ENCODE results near the gene IGSF9. TPM values are rescaled to one million over a fixed set of nuclear protein-coding genes. Genes with fewer than 3 reads are reported as not detected.

Gene IGSF9
- total and polyA plus RNA-seq, 8 donors = 0.83 to 5.4 (median 2.0) TPM

DNA sequence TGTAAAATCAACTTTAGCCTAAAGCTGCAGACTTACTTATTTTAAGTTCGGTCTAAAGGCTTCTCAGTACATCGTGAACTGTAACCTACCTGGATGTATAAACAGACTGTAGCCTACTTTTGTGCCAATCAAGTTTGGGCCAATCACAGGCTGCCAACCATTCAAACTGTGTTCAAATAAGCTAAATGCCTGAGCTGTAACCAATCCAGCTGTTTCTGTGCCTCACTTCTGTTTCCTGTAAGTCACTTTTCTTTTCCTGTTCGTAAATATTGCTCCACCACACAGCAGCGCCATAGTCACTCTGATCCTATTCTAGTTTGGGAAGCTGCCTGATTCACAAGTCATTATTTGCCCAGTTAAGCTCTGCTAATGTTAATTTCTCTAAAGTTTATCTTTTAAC lies 46.1 kb upstream of the IGSF9 start:
- Histone ChIP-seq H3K27me3 (no peaks in the 10 kb centered on the region), H3K4me1 (no peaks in the 10 kb centered on the region), H3K27ac (no peak overlapping the region), H3K9me3 (no peaks in the 10 kb centered on the region), H3K36me3 (no peaks in the 10 kb centered on the region), H3K4me3 (no peak overlapping the region)
- WGBS, 2 donors = 76 to 79% methylated on average over 4 of the region's 4 CpGs
- no peak for FAIRE-seq
- no peak for TF ChIP-seq CTCF (IDR thresholded peaks at IDR 0.05)
- intact Hi-C loops (cut with DNase I) = no loop called here
- ATAC-seq = peak in 2 of 4 donors; percentile 41 to 77
- DNase-seq = no peak

DNA sequence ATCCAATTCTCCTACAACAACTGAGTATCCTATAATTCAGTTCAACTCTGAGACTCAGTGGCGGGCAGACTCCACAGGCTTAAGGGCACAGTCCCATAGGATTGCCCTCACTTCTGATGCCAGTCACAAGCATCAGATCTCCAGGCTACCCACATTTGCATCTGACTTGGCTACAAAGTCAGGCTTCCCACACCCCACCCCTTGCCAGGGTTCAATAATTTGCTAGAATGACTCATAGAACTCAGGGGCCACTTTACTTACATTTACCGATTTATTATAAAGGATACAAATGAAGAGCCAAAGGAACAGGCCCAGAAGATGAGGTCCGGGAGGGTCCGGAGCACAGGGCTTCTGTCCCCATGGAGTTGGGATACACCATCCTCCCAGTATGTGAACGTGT lies 44.6 kb upstream of the IGSF9 start:
- H3K9me3 ChIP-seq = no peaks in the 10 kb centered on the region
- FAIRE-seq (no peak), DNase-seq (no peak), ATAC-seq (no peak)
- TF ChIP-seq CTCF (IDR thresholded peaks at IDR 0.05) = no peak
- H3K36me3 ChIP-seq = no peaks in the 10 kb centered on the region
- no peak overlapping the region for H3K27ac ChIP-seq
- 79 to 85% methylated on average over 5 of the region's 5 CpGs for WGBS, 2 donors
- intact Hi-C loops (cut with DNase I) = no loop called here
- H3K27me3 ChIP-seq = no peaks in the 10 kb centered on the region
- H3K4me1 ChIP-seq = no peaks in the 10 kb centered on the region
- no peak overlapping the region for H3K4me3 ChIP-seq

GRCh38 chr1:159989581-159989980 lies 44.2 kb upstream of the IGSF9 start:
- H3K4me1 ChIP-seq = no peaks in the 10 kb centered on the region
- no peaks in the 10 kb centered on the region for H3K36me3 ChIP-seq
- FAIRE-seq (no peak), DNase-seq (no peak), ATAC-seq (no peak)
- no peaks in the 10 kb centered on the region for H3K9me3 ChIP-seq
- H3K4me3 ChIP-seq = no peak overlapping the region
- 75 to 85% methylated on average over 3 of the region's 3 CpGs for WGBS, 2 donors
- H3K27me3 ChIP-seq = no peaks in the 10 kb centered on the region
- intact Hi-C loops (cut with DNase I) = no loop called here
- no peak for TF ChIP-seq CTCF (IDR thresholded peaks at IDR 0.05)
- H3K27ac ChIP-seq = no peak overlapping the region

DNA sequence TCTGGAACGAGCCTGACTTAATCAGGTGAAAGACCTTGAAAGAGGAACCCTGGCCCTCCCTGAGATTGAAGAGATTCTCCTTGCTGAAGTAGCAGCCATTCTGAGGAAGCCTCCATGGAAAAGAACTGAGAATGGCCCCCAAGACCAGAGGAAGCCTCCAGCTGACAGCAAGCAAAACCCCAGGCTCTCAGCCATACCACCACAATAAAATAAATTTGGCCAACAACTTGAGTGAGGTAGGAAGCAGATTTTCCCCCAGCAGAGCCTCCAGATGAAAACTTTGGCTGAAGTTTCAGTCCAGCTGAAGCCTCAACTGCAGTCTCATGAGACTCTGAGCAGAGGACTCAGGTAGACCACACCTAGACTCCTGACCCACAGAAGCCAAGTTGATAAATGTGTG lies 42.6 kb upstream of the IGSF9 start:
- no peak overlapping the region for H3K27ac ChIP-seq
- DNase-seq (no peak), FAIRE-seq (no peak), ATAC-seq (no peak)
- H3K36me3 ChIP-seq = no peaks in the 10 kb centered on the region
- H3K4me1 ChIP-seq = no peaks in the 10 kb centered on the region
- no peak overlapping the region for H3K4me3 ChIP-seq
- WGBS, 2 donors = 42 to 43% methylated on average over 1 of the region's 1 CpG
- no peaks in the 10 kb centered on the region for H3K27me3 ChIP-seq
- no peak for TF ChIP-seq CTCF (IDR thresholded peaks at IDR 0.05)
- H3K9me3 ChIP-seq = no peaks in the 10 kb centered on the region
- intact Hi-C loops (cut with DNase I) = no loop called here

DNA sequence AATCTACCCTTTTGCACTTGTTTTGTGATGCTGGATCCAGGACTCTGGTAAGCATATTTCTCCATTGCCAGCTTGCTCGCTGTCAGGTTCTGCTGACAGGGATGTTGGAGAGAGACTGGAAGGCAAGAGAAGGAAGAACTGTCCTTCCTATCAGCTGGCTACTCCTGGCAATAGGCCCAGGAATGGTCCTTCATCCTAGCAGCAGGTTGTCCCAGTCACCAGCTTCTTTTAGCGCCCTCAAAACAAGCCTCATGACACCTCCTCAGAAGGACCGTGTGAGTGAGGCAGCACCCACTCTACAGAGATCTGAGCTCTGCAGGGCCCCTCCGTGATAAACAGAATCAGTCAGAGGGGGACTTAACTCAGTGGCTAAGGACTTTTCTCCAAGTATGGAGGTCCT lies 41.8 kb upstream of the IGSF9 start:
- no peak for TF ChIP-seq CTCF (IDR thresholded peaks at IDR 0.05)
- no peak for DNase-seq
- Histone ChIP-seq H3K9me3 (no peaks in the 10 kb centered on the region), H3K4me3 (no peak overlapping the region), H3K4me1 (no peaks in the 10 kb centered on the region), H3K27me3 (no peaks in the 10 kb centered on the region), H3K27ac (no peak overlapping the region), H3K36me3 (no peaks in the 10 kb centered on the region)
- no peak for FAIRE-seq
- no peak for ATAC-seq
- 77 to 83% methylated on average over 4 of the region's 4 CpGs for WGBS, 2 donors
- intact Hi-C loops (cut with DNase I) = no loop called here
